LNCAP (cell line): ENCODE data around the gene TENM4.

Experiments used
- TF ChIP-seq, protein P1 (sequence below): fragments of 450-650 bp; IDR thresholded peaks from 2 replicates; pipeline ENCODE4 v1.5.1; 2017; ENCODE audit warnings: mild to moderate bottlenecking

TENM4 gene

DNA sequence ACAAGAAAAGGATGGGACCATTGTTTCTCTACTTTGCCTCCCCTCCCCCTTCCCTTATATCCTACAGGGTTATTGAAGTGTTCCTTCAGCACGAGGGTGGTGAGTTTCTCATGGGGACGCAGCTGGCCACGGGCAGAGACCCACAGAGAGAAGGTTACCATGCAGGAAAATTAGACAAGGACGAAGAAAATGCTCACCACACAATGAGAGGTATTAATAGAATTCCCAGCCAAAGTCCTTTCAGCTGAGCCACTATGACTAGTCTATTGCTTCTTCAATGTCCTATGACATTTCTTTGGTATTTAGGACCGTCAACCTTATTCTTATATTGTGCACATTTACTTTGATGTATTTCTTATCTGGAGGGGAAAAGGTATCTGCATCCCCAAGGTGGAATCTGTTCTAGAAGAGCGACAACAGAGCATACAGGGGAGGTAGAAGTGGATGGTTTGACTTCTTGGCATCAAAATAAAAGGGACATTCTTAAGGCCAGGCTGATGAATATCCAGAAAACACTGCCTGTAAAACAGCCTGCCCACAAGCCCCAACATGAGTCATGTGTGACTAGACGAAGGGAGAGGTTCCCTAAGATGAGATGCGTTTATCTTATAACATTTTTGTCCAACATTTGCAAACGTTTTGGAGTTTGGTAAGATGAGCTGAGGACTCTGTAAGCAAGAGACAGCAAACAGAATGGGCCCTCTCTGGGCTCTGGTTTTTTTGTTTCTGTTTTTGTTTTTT, 656.3 kb downstream of the TENM4 start:
- TF ChIP-seq, protein P1, sequence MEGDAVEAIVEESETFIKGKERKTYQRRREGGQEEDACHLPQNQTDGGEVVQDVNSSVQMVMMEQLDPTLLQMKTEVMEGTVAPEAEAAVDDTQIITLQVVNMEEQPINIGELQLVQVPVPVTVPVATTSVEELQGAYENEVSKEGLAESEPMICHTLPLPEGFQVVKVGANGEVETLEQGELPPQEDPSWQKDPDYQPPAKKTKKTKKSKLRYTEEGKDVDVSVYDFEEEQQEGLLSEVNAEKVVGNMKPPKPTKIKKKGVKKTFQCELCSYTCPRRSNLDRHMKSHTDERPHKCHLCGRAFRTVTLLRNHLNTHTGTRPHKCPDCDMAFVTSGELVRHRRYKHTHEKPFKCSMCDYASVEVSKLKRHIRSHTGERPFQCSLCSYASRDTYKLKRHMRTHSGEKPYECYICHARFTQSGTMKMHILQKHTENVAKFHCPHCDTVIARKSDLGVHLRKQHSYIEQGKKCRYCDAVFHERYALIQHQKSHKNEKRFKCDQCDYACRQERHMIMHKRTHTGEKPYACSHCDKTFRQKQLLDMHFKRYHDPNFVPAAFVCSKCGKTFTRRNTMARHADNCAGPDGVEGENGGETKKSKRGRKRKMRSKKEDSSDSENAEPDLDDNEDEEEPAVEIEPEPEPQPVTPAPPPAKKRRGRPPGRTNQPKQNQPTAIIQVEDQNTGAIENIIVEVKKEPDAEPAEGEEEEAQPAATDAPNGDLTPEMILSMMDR, result no peak

DNA sequence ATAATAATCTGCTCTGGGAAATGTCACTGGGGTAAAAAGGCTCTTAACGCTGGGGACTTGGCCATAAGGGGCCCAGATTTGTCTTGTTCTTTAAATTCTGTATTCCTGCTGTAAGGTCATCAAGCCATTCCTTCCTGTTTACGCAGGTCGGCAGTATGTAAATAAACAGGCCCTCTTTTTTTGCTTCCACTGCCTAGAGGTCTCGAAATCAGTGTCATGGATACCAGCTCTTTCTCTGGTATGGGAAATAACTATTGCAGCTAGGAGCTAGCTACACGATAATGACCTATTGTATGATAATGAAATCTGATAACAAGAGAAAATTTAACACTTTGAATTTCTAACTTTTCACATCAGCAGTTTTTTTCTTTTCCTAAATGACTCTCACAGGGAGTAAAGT, 657.0 kb downstream of the TENM4 start:
- TF ChIP-seq, protein P1, result no peak

DNA sequence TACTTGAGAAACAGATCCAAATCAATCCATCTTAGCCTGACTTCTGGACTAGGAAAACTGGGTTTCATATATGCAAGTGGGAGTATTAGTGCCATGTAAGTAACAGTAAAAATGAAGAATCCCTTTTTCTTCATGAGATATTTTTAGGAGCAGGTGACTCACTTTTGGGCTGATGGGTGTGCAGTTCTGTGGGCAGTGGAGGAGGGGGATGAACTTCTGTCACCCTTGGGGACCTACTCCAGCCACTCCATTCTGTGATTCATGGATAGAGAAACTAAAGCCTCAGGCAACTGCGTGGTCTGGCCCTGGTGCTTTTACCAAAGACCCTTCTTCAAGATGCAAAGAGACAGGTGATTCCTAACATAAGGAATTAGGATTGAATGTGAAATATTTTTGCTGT, 657.5 kb downstream of the TENM4 start:
- TF ChIP-seq, protein P1, result no peak

DNA sequence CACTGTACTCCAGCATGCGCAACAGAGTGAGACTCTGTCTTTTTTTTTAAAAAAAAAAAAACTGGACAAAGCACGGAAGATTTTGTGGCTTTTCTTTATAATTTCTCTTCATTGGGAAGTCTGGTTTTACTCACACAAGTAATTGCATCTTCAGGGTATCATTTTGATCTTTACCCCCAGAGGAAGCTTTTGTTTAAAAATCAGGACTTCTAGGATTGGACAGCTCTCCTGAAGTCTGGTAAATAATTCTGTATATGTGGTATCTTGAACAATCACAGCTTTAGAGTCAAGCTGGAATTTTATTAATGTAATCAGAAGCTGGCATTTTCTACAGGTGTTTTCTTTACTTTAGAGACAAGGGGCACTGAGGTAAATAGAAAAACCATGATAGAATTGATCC, 658.1 kb downstream of the TENM4 start:
- TF ChIP-seq, protein P1, result no peak

DNA sequence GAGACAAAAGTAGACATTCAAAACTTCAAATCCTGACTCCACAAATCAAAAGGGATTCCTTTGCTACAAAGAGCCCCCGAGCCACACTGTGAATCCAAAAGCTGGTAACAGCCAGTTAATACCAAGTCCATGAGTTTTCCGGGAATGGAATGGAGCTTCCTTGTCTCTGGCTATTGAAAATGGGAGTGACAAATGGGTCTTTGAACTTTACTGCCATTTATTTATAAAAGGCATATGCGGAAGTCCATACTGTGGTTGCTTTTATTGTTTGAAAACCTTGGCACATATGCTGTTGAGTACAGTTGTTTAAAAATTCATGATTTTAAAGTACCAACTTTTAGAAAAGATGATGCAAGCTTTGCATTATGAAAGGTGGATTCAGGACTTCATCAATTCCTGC, 659.9 kb downstream of the TENM4 start:
- TF ChIP-seq, protein P1, result no peak

DNA sequence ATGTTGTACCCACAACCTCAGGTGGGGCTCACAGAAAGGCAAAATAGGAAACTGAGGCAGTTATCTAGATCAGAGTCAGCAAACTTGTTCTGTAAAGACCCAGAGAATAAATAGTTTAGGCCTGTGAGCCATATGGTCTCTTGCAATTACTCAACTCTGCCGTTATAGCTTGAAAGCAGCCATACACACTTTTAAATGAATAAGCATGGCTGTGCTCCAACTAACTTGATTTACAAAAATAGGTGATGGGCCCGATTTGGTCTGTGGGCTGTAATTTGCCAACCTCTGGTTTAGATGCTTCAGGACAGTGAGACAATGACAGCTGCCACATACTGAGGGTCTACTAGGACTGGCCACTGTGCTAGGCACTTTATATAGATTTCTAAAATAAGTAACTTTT, 667.3 kb downstream of the TENM4 start:
- TF ChIP-seq, protein P1, result no peak

DNA sequence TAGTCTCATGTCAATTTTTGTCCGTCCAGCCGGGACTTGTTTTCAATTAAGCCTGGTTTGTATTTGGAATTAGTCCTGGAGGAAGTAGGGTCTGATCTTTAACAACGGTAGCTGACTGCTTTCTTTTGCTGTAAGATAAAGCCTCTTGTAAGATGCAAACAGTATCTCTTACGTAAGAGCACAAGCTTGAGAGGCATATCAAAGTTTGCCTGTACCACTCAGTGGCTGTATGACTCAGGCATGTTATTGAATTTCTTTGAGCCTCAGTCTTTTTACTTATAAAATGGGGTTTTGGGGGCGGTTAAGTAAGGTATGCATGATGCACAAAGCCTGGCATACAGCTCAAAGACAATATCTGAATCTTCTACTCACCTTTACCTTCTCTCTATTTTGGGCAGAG, 667.8 kb downstream of the TENM4 start:
- TF ChIP-seq, protein P1, result no peak

DNA sequence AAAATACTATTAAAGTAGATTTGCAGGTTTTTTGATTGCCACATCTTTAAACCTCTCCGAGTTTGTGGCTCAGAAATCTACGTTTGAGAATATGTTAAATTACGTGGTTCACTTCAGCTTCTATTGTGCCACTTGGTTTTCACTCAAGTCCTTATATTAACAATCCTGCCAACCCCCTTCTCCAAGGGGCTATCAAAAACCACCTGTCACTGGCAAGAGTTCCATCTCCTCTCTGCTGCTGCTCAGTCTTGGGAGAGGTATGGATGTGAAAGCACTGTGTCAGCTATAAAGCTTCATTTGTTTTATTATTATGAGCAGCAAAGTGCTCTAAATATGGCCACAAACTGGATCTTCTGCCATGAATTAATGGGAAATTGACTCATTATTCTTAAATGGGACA, 668.6 kb downstream of the TENM4 start:
- TF ChIP-seq, protein P1, result no peak
